ENCODE measurements around the gene STAM2.
"Not testable (repeated sequence)": the region's sequence is repeated elsewhere in the genome, so short reads cannot be mapped to it uniquely, and the experiment has no call there.

DNA sequence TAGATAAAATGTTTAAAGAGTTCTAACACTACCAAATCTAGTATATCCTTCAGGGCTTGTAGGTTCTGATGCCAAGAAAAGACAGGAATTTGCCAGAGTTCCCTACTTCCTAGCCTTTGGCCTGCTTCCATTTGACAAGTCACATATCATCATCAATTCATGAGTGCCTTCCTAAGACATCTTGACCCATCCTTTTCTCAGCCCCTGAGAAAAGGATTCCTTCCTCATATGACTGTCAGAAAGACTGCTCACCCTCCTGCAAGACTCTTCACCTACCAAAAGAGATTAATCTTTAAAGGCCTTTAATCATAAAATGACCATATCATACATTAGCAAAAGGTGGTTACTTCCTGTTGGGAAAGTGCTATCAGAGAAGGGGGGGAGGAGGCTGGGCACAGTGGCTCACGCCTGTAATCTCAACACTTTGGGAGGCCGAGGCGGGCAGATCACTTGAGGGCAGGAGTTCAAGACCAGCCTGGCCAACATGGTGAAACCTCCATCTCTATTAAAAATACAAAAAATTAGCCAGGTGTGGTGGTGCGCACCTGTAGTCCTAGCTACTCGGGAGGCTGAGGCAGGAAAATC, 3.3 kb downstream of the STAM2 start:
- TF ChIP-seq, protein P1, sequence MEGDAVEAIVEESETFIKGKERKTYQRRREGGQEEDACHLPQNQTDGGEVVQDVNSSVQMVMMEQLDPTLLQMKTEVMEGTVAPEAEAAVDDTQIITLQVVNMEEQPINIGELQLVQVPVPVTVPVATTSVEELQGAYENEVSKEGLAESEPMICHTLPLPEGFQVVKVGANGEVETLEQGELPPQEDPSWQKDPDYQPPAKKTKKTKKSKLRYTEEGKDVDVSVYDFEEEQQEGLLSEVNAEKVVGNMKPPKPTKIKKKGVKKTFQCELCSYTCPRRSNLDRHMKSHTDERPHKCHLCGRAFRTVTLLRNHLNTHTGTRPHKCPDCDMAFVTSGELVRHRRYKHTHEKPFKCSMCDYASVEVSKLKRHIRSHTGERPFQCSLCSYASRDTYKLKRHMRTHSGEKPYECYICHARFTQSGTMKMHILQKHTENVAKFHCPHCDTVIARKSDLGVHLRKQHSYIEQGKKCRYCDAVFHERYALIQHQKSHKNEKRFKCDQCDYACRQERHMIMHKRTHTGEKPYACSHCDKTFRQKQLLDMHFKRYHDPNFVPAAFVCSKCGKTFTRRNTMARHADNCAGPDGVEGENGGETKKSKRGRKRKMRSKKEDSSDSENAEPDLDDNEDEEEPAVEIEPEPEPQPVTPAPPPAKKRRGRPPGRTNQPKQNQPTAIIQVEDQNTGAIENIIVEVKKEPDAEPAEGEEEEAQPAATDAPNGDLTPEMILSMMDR (IDR thresholded peaks at IDR 0.05; ENCODE audit: low read length): not testable (repeated sequence)
- not testable (repeated sequence) for TF ChIP-seq EZH2 (optimal IDR thresholded peaks at IDR 0.05; ENCODE audit: low read depth, low read length)
